K562 (cell line): ENCODE measurements around the gene PTH2. TPM values are rescaled to one million over a fixed set of nuclear protein-coding genes. Genes with fewer than 3 reads are reported as not detected.

Experiments used
- NFXL1 ChIP-seq: fragments of 450-650 bp; formaldehyde crosslinking; IDR thresholded peaks from 2 replicates; pipeline ENCODE4 v1.4.0; 2021; ENCODE audit warnings: mild to moderate bottlenecking
- POLR2G ChIP-seq: fragments of 200-400 bp; formaldehyde crosslinking; IDR thresholded peaks from 2 replicates; pipeline ENCODE4 v1.6.1; 2017; ENCODE audit warnings: low read depth, mild to moderate bottlenecking, antibody characterized with exemption, low read length, moderate library complexity
- RBBP5 ChIP-seq: fragments of 200-600 bp; sonication (generic); IDR thresholded peaks from 2 replicates; pipeline ENCODE4 v1.6.1; 2012; ENCODE audit warnings: borderline replicate concordance, mild to moderate bottlenecking, low read length, control low read depth, inconsistent platforms; ENCODE audit not compliant: insufficient read depth, poor library complexity, severe bottlenecking
- RFX1 ChIP-seq: fragments of 450-650 bp; IDR thresholded peaks from 2 replicates; pipeline ENCODE4 v1.6.1; 2016; ENCODE audit warnings: mild to moderate bottlenecking, moderate library complexity
- RFX5 ChIP-seq: IDR thresholded peaks from 2 replicates; pipeline ENCODE4 v1.6.1; 2011; ENCODE audit warnings: low read depth, mild to moderate bottlenecking, improper control_type of control experiment, low read length
- RHOXF2B ChIP-seq: fragments of 250-450 bp; sonication (Bioruptor Pico); conservative IDR thresholded peaks from 2 replicates; pipeline ENCODE4 v1.5.1; 2021
- SIN3A ChIP-seq, 2 experiments: fragments of 150-350 bp in 1 of 2; IDR thresholded peaks; 2 replicates each; pipeline ENCODE4 v1.6.1; 2011 to 2016; ENCODE audit warnings: borderline replicate concordance in 2 of 2, low read depth in 2 of 2, low read length in 2 of 2, mild to moderate bottlenecking in 2 of 2, moderate library complexity in 2 of 2; ENCODE audit not compliant: control insufficient read depth in 1 of 2
- SMARCE1 ChIP-seq: fragments of 450-650 bp; IDR thresholded peaks from 2 replicates; pipeline ENCODE4 v1.7.1; 2016; ENCODE audit warnings: mild to moderate bottlenecking
- SRSF1 ChIP-seq: fragments of 200-400 bp; formaldehyde crosslinking; IDR thresholded peaks from 2 replicates; pipeline ENCODE4 v1.6.1; 2017; ENCODE audit warnings: mild to moderate bottlenecking, low read depth, low read length, moderate library complexity
- TRIM24 ChIP-seq, 2 experiments: fragments of 450-650 bp; IDR thresholded peaks; 2 replicates each; pipeline ENCODE4 v1.6.1; 2016
- YBX1 ChIP-seq: fragments of 450-650 bp; IDR thresholded peaks from 2 replicates; pipeline ENCODE4 v1.7.1; 2016; ENCODE audit warnings: mild to moderate bottlenecking
- YY1 ChIP-seq, 3 experiments: IDR thresholded peaks; 2 replicates each; pipeline ENCODE4 v1.6.1; 2011; ENCODE audit warnings: low read length in 2 of 3, mild to moderate bottlenecking in 2 of 3, moderate library complexity in 2 of 3, borderline replicate concordance in 1 of 3, control low read depth in 1 of 3, low read depth in 1 of 3; ENCODE audit not compliant: insufficient read depth in 3 of 3, insufficient replicate concordance in 2 of 3, control insufficient read depth in 1 of 3, insufficient read length in 1 of 3; ENCODE audit errors: extremely low read depth in 1 of 3
- ZBED1 ChIP-seq: IDR thresholded peaks from 2 replicates; pipeline ENCODE4 v1.6.1; 2014
- ZFX ChIP-seq: sonication (generic); formaldehyde crosslinking; IDR thresholded peaks from 2 replicates; pipeline ENCODE4 v1.8.0; 2022; ENCODE audit warnings: mild to moderate bottlenecking, missing genetic modification reagents, moderate library complexity
- ZNF253 ChIP-seq: fragments of 250-450 bp; sonication (Bioruptor Pico); conservative IDR thresholded peaks from 2 replicates; pipeline ENCODE4 v1.6.1; 2021; ENCODE audit warnings: mild to moderate bottlenecking
- ZNF584 ChIP-seq: fragments of 200-800 bp; sonication (Bioruptor generic); IDR thresholded peaks from 2 replicates; pipeline ENCODE4 v1.6.1; 2016; ENCODE audit warnings: low read depth, mild to moderate bottlenecking, missing genetic modification characterization, missing compliant biosample characterization
- ZNF644 ChIP-seq: fragments of 200-800 bp; sonication (Bioruptor generic); IDR thresholded peaks from 2 replicates; pipeline ENCODE4 v1.6.1; 2016; ENCODE audit warnings: low read depth, missing genetic modification characterization, missing compliant biosample characterization
- ZNF79 ChIP-seq: fragments of 250-450 bp; sonication (Bioruptor Pico); IDR thresholded peaks from 2 replicates; pipeline ENCODE4 v1.4.0; 2020; ENCODE audit warnings: low read depth, mild to moderate bottlenecking, moderate library complexity
- polyA plus RNA-seq, 8 experiments: library from polyadenylated mRNA; depleted of rRNA in 4 of 8; stranded (reverse) in 5 of 8; unstranded in 3 of 8; fragments of >200 nt; fragmentation: Nextera tagmentation in 2 of 8; fragmentation: Illumina TruSeq in 1 of 8; extraction: Ambion mirVana in 2 of 8; extraction: Trizol in 1 of 8; gene quantifications; 2 replicates each; pipeline versions ENCODE4 v1.2.1 to v1.2.3, GENCODE V29; 2011 to 2014; ENCODE audit warnings: inconsistent platforms in 1 of 8, missing spikeins in 1 of 8
- total RNA-seq, 7 experiments: library from RNA; depleted of rRNA in 6 of 7; stranded (reverse); fragments of >200 nt in 6 of 7; fragmentation: Illumina TruSeq in 2 of 7; extraction: Trizol in 2 of 7; gene quantifications; 2 replicates each; pipeline versions ENCODE4 v1.2.1 to v1.2.3, GENCODE V29; 2011 to 2021; ENCODE audit warnings: low replicate concordance in 1 of 7
- TF ChIP-seq, protein P1 (sequence below): sonication (generic); formaldehyde crosslinking; IDR thresholded peaks from 2 replicates; pipeline ENCODE4 v1.8.0; 2022; ENCODE audit warnings: missing genetic modification reagents, mild to moderate bottlenecking, borderline replicate concordance
- TF ChIP-seq, protein P2 (sequence below): fragments of 250-450 bp; sonication (Bioruptor Pico); IDR thresholded peaks from 2 replicates; pipeline ENCODE4 v1.8.0; 2021; ENCODE audit warnings: mild to moderate bottlenecking, moderate library complexity
- TF ChIP-seq, protein P3 (sequence below): fragments of 250-450 bp; sonication (Bioruptor Pico); IDR thresholded peaks from 2 replicates; pipeline ENCODE4 v1.5.0; 2020; ENCODE audit warnings: mild to moderate bottlenecking
- TF ChIP-seq, protein P4 (sequence below): fragments of 450-650 bp; IDR thresholded peaks from 2 replicates; pipeline ENCODE4 v1.6.1; 2016; ENCODE audit warnings: borderline replicate concordance

The PTH2 gene
- total and polyA plus RNA-seq, 9 of the 15 experiments (the other 6 are each of a cell fraction or from before 2014, with no cell fraction given): 1.3 TPM; not detected in 8

DNA sequence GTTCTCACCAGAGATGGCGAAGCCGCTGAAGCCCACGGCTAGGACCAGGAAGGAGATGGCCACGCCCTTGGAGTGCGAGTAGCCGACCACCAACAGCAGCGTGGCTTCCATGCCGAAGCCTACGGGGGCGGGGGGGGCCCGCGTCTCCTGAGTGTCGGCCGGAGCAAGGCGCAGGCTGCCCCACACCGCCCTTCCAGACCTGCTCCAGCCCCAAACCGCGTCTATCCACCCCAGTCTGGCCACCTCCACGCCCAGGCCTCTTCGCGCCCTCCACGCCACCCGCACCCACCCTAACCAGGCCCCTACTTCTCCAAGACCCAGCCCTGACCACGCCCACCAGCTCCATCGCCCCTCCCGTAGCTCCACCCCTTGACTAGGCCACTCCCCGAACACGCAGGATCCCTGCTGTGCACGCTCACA lies 8.1 kb upstream of the PTH2 start (continued):
- TF ChIP-seq, protein P1, sequence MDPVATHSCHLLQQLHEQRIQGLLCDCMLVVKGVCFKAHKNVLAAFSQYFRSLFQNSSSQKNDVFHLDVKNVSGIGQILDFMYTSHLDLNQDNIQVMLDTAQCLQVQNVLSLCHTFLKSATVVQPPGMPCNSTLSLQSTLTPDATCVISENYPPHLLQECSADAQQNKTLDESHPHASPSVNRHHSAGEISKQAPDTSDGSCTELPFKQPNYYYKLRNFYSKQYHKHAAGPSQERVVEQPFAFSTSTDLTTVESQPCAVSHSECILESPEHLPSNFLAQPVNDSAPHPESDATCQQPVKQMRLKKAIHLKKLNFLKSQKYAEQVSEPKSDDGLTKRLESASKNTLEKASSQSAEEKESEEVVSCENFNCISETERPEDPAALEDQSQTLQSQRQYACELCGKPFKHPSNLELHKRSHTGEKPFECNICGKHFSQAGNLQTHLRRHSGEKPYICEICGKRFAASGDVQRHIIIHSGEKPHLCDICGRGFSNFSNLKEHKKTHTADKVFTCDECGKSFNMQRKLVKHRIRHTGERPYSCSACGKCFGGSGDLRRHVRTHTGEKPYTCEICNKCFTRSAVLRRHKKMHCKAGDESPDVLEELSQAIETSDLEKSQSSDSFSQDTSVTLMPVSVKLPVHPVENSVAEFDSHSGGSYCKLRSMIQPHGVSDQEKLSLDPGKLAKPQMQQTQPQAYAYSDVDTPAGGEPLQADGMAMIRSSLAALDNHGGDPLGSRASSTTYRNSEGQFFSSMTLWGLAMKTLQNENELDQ (CRISPR knock-in tag): no peak
- TF ChIP-seq SMARCE1 (no peak), SIN3A (IDR thresholded peaks at IDR 0.05; ENCODE audit: borderline replicate concordance in 2 of 2, control insufficient read depth in 1 of 2, low read depth in 2 of 2, low read length in 2 of 2) (no peak), RFX5 (no peak), TRIM24 (IDR thresholded peaks at IDR 0.05) (no peak; a peak in 1 of 4 replicates), NFXL1 (CRISPR knock-in tag) (no peak), ZNF79 (no peak), RFX1 (no peak), ZBED1 (no peak), YY1 (IDR thresholded peaks at IDR 0.05; ENCODE audit: borderline replicate concordance in 1 of 3, control insufficient read depth in 1 of 3, extremely low read depth in 1 of 3, insufficient read depth in 3 of 3, insufficient read length in 1 of 3, insufficient replicate concordance in 2 of 3, low read depth in 1 of 3, low read length in 2 of 3) (no peak), ZFX (CRISPR knock-in tag) (peak; percentile 43), POLR2G (peak; percentile 81), YBX1 (no peak), ZNF253 (CRISPR knock-in tag) (no peak), RHOXF2B (no peak), ZNF644 (no peak), SRSF1 (no peak), RBBP5 (no peak), ZNF584 (CRISPR knock-in tag) (no peak)
- TF ChIP-seq, protein P2, sequence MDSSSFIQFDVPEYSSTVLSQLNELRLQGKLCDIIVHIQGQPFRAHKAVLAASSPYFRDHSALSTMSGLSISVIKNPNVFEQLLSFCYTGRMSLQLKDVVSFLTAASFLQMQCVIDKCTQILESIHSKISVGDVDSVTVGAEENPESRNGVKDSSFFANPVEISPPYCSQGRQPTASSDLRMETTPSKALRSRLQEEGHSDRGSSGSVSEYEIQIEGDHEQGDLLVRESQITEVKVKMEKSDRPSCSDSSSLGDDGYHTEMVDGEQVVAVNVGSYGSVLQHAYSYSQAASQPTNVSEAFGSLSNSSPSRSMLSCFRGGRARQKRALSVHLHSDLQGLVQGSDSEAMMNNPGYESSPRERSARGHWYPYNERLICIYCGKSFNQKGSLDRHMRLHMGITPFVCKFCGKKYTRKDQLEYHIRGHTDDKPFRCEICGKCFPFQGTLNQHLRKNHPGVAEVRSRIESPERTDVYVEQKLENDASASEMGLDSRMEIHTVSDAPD (CRISPR knock-in tag): no peak
- TF ChIP-seq, protein P3, sequence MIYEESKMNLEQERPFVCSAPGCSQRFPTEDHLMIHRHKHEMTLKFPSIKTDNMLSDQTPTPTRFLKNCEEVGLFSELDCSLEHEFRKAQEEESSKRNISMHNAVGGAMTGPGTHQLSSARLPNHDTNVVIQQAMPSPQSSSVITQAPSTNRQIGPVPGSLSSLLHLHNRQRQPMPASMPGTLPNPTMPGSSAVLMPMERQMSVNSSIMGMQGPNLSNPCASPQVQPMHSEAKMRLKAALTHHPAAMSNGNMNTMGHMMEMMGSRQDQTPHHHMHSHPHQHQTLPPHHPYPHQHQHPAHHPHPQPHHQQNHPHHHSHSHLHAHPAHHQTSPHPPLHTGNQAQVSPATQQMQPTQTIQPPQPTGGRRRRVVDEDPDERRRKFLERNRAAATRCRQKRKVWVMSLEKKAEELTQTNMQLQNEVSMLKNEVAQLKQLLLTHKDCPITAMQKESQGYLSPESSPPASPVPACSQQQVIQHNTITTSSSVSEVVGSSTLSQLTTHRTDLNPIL: no peak
- TF ChIP-seq, protein P4, sequence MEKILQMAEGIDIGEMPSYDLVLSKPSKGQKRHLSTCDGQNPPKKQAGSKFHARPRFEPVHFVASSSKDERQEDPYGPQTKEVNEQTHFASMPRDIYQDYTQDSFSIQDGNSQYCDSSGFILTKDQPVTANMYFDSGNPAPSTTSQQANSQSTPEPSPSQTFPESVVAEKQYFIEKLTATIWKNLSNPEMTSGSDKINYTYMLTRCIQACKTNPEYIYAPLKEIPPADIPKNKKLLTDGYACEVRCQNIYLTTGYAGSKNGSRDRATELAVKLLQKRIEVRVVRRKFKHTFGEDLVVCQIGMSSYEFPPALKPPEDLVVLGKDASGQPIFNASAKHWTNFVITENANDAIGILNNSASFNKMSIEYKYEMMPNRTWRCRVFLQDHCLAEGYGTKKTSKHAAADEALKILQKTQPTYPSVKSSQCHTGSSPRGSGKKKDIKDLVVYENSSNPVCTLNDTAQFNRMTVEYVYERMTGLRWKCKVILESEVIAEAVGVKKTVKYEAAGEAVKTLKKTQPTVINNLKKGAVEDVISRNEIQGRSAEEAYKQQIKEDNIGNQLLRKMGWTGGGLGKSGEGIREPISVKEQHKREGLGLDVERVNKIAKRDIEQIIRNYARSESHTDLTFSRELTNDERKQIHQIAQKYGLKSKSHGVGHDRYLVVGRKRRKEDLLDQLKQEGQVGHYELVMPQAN: 0 out of 2 replicates have a peak, but pooled peaks have one; percentile 13
